ENCODE data around the gene SORL1. TPM values are rescaled to one million over a fixed set of nuclear protein-coding genes. Genes with fewer than 3 reads are reported as not detected.

The SORL1 gene
- total RNA-seq, 2 experiments from 2014 or later: 228 to 411 TPM

DNA sequence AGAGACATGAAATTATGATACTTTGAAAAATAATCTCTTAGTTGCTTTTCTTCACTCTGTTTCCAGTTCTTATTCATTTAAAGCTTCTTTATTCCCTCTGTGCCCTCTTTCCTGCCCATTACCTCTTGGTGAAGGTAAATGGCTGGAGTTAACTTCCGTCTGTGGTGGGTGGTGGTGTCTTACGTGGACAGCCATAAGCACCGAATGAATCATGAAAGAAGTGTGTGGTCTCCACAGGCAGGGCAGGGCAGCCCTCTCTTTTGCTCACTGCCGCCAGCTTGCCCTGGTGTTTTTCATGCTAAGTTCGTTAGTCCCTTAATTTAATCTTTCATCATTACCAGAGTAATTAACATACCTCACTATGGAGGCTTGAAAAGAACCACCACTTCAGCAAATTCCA is 99.3 kb downstream of the SORL1 start:
- no peak overlapping the region for H3K4me3 ChIP-seq (ENCODE audit: low read depth, low read length, poor library complexity, severe bottlenecking)
- H3K79me2 ChIP-seq (ENCODE audit: insufficient read depth, low read depth, low read length): peaks cover 15% of the 10 kb centered on the region; the same call in 1 of the 2 replicates
- POLR2A ChIA-PET: interaction anchor here (0.9 kb wide), 1 partner anchor 10 kb away, joined by 3 read pairs; no protein-coding TSS in a partner anchor
- no TSS peak for BruUV-seq (replicated peaks)
- no peaks in the 10 kb centered on the region for H3K9me3 ChIP-seq (ENCODE audit: low read length)
- H3K36me3 ChIP-seq (ENCODE audit: insufficient read depth, low read length): peaks cover 100% of the 10 kb centered on the region
- H3K9me2 ChIP-seq (ENCODE audit: insufficient read depth, low read length): no peaks in the 10 kb centered on the region
- CTCF ChIA-PET (ENCODE audit: unreplicated experiment): no interaction called here
- no peaks in the 10 kb centered on the region for H3K4me1 ChIP-seq (ENCODE audit: insufficient read depth, low read length, poor library complexity, severe bottlenecking)
- TF ChIP-seq, protein P1, sequence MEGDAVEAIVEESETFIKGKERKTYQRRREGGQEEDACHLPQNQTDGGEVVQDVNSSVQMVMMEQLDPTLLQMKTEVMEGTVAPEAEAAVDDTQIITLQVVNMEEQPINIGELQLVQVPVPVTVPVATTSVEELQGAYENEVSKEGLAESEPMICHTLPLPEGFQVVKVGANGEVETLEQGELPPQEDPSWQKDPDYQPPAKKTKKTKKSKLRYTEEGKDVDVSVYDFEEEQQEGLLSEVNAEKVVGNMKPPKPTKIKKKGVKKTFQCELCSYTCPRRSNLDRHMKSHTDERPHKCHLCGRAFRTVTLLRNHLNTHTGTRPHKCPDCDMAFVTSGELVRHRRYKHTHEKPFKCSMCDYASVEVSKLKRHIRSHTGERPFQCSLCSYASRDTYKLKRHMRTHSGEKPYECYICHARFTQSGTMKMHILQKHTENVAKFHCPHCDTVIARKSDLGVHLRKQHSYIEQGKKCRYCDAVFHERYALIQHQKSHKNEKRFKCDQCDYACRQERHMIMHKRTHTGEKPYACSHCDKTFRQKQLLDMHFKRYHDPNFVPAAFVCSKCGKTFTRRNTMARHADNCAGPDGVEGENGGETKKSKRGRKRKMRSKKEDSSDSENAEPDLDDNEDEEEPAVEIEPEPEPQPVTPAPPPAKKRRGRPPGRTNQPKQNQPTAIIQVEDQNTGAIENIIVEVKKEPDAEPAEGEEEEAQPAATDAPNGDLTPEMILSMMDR (conservative IDR thresholded peaks at IDR 0.05; ENCODE audit: low read length): no peak
- intact Hi-C loops (cut with micrococcal nuclease; ENCODE audit: unreplicated experiment): no loop called here
- H3K27ac ChIP-seq (ENCODE audit: low read depth, low read length, poor library complexity, severe bottlenecking): peak overlapping the region; percentile 21
- H2AFZ ChIP-seq (ENCODE audit: low read length): no peak overlapping the region
- H3K4me2 ChIP-seq (ENCODE audit: low read length): no peak overlapping the region
- DNase-seq (ENCODE audit: low spot score): no peak
- H4K20me1 ChIP-seq (ENCODE audit: insufficient read depth, low read length): no peaks in the 10 kb centered on the region

DNA sequence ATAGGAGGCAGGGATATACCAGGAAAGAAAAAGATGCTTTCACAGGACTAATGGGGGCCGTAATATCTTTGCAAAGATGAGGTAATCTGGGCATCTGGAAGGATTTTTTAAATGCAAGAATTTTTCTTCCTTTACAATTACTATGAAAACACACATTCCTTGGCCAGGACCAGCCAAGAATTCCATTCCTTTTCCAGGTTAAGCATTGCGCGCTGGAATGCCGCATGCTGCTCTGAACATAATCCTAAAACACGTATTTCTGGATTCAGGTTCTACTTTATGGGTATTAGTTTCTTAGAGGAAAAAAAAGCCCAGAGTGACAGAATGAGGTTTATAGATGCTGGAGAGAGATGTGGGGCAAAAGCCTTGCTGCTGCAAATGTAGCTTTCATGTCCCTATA is 100.0 kb downstream of the SORL1 start:
- Histone ChIP-seq H3K4me1 (ENCODE audit: insufficient read depth, low read length, poor library complexity, severe bottlenecking) (no peaks in the 10 kb centered on the region), H3K4me2 (ENCODE audit: low read length) (no peak overlapping the region), H3K9me2 (ENCODE audit: insufficient read depth, low read length) (no peaks in the 10 kb centered on the region), H3K79me2 (ENCODE audit: insufficient read depth, low read depth, low read length) (peaks cover 10% of the 10 kb centered on the region; the same call in 1 of the 2 replicates), H2AFZ (ENCODE audit: low read length) (no peak overlapping the region), H4K20me1 (ENCODE audit: insufficient read depth, low read length) (no peaks in the 10 kb centered on the region), H3K36me3 (ENCODE audit: insufficient read depth, low read length) (peaks cover 100% of the 10 kb centered on the region), H3K9me3 (ENCODE audit: low read length) (no peaks in the 10 kb centered on the region), H3K27ac (ENCODE audit: low read depth, low read length, poor library complexity, severe bottlenecking) (no peak overlapping the region), H3K4me3 (ENCODE audit: low read depth, low read length, poor library complexity, severe bottlenecking) (no peak overlapping the region)
- BruUV-seq (replicated peaks): no TSS peak
- POLR2A ChIA-PET: interaction anchor here (0.9 kb wide), 1 partner anchor 9 kb away, joined by 3 read pairs; no protein-coding TSS in a partner anchor
- intact Hi-C loops (cut with micrococcal nuclease; ENCODE audit: unreplicated experiment): no loop called here
- CTCF ChIA-PET (ENCODE audit: unreplicated experiment): no interaction called here
- no peak for DNase-seq (ENCODE audit: low spot score)
- TF ChIP-seq, protein P1 (conservative IDR thresholded peaks at IDR 0.05; ENCODE audit: low read length): no peak
- TF ChIP-seq EZH2phosphoT487 (IDR thresholded peaks at IDR 0.05; ENCODE audit: borderline replicate concordance, low read depth, low read length): no peak

DNA sequence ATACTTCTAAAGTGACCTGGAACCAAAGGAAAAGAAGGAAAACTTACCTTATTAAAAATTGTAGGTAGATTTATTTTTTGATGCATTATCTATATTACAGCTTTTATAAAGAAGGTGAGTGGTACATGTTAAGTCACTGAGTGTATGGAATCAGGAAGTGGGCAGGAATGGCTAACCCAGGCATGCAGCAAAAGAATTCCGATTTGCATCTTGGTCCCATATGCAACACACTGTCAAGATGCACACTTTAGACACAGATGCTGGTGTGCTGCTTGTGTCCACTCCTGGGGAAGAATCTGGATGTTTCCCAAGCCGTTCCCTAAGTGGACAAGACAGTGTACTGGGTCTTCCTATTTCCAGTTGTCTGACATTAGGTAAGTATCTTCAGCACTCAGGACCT is 100.5 kb downstream of the SORL1 start:
- no peaks in the 10 kb centered on the region for H3K9me3 ChIP-seq (ENCODE audit: low read length)
- no peak overlapping the region for H3K4me2 ChIP-seq (ENCODE audit: low read length)
- no peaks in the 10 kb centered on the region for H3K4me1 ChIP-seq (ENCODE audit: insufficient read depth, low read length, poor library complexity, severe bottlenecking)
- no peaks in the 10 kb centered on the region for H3K9me2 ChIP-seq (ENCODE audit: insufficient read depth, low read length)
- H3K36me3 ChIP-seq (ENCODE audit: insufficient read depth, low read length): peaks cover 100% of the 10 kb centered on the region
- ChIA-PET CTCF (ENCODE audit: unreplicated experiment) (no interaction called here), POLR2A (no interaction called here)
- peaks cover 6% of the 10 kb centered on the region; the same call in 1 of the 2 replicates for H3K79me2 ChIP-seq (ENCODE audit: insufficient read depth, low read depth, low read length)
- H2AFZ ChIP-seq (ENCODE audit: low read length): no peak overlapping the region
- no peak for DNase-seq (ENCODE audit: low spot score)
- H4K20me1 ChIP-seq (ENCODE audit: insufficient read depth, low read length): no peaks in the 10 kb centered on the region
- H3K4me3 ChIP-seq (ENCODE audit: low read depth, low read length, poor library complexity, severe bottlenecking): no peak overlapping the region
- intact Hi-C loops (cut with micrococcal nuclease; ENCODE audit: unreplicated experiment): no loop called here
- TF ChIP-seq EZH2phosphoT487 (IDR thresholded peaks at IDR 0.05; ENCODE audit: borderline replicate concordance, low read depth, low read length): no peak
- TF ChIP-seq, protein P1 (conservative IDR thresholded peaks at IDR 0.05; ENCODE audit: low read length): no peak
- H3K27ac ChIP-seq (ENCODE audit: low read depth, low read length, poor library complexity, severe bottlenecking): no peak overlapping the region
- no TSS peak for BruUV-seq (replicated peaks)

Measured in OCI-LY7 (cell line).